ENCODE data around the gene GRIA2. TPM values are rescaled to one million over a fixed set of nuclear protein-coding genes. Genes with fewer than 3 reads are reported as not detected.

The GRIA2 gene
- total RNA-seq, 2 experiments from 2014 or later = not detected

- no peaks in the 10 kb centered on the region for H4K20me1 ChIP-seq (ENCODE audit: insufficient read depth, low read length)
- H3K27ac ChIP-seq (ENCODE audit: low read depth, low read length, poor library complexity, severe bottlenecking) = no peak overlapping the region
- no peaks in the 10 kb centered on the region for H3K36me3 ChIP-seq (ENCODE audit: insufficient read depth, low read length)
- H3K4me2 ChIP-seq (ENCODE audit: low read length) = no peak overlapping the region
- no peaks in the 10 kb centered on the region for H3K9me3 ChIP-seq (ENCODE audit: low read length)
- ChIA-PET CTCF (ENCODE audit: unreplicated experiment) (no interaction called here), POLR2A (no interaction called here)
- TF ChIP-seq CTCF (conservative IDR thresholded peaks at IDR 0.05; ENCODE audit: low read length) = no peak
- no peak for TF ChIP-seq EZH2phosphoT487 (IDR thresholded peaks at IDR 0.05; ENCODE audit: borderline replicate concordance, low read depth, low read length)
- no peak for DNase-seq (ENCODE audit: low spot score)
- intact Hi-C loops (cut with micrococcal nuclease; ENCODE audit: unreplicated experiment) = no loop called here
- BruUV-seq (replicated peaks) = no TSS peak
- no peaks in the 10 kb centered on the region for H3K4me1 ChIP-seq (ENCODE audit: insufficient read depth, low read length, poor library complexity, severe bottlenecking)
- no peak overlapping the region for H2AFZ ChIP-seq (ENCODE audit: low read length)
- H3K4me3 ChIP-seq (ENCODE audit: low read depth, low read length, poor library complexity, severe bottlenecking) = no peak overlapping the region
- no peaks in the 10 kb centered on the region for H3K9me2 ChIP-seq (ENCODE audit: insufficient read depth, low read length)
- H3K79me2 ChIP-seq (ENCODE audit: insufficient read depth, low read depth, low read length) = no peaks in the 10 kb centered on the region
Observed at GRCh38 chr4:157271166-157271869, 50.8 kb downstream of the GRIA2 start.

DNA sequence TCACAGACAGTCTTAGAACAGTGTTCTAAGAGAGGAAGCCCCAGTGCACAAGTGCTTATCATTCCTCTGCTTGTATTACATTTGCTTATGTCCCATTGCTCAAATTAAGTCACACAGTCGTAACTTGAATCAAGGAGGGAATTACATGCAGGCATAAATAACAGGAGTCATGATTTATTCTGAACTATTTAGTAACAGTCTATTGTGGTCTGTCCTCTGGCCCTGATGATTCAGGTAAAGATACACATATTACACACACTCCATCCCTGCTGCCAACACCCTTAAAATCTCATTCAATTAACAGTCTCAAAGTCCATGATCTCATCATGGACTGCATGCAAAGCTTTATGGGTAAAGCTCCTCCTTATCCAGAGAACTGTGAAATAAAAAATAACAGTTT is 60.1 kb downstream of the GRIA2 start:
- Histone ChIP-seq H3K4me1 (ENCODE audit: insufficient read depth, low read length, poor library complexity, severe bottlenecking) (no peaks in the 10 kb centered on the region), H4K20me1 (ENCODE audit: insufficient read depth, low read length) (no peaks in the 10 kb centered on the region), H3K36me3 (ENCODE audit: insufficient read depth, low read length) (no peaks in the 10 kb centered on the region), H3K4me2 (ENCODE audit: low read length) (no peak overlapping the region), H3K79me2 (ENCODE audit: insufficient read depth, low read depth, low read length) (no peaks in the 10 kb centered on the region), H2AFZ (ENCODE audit: low read length) (no peak overlapping the region), H3K4me3 (ENCODE audit: low read depth, low read length, poor library complexity, severe bottlenecking) (no peak overlapping the region), H3K9me2 (ENCODE audit: insufficient read depth, low read length) (no peaks in the 10 kb centered on the region), H3K9me3 (ENCODE audit: low read length) (no peaks in the 10 kb centered on the region), H3K27ac (ENCODE audit: low read depth, low read length, poor library complexity, severe bottlenecking) (no peak overlapping the region)
- POLR2A ChIA-PET = no interaction called here
- no TSS peak for BruUV-seq (replicated peaks)
- no peak for TF ChIP-seq EZH2phosphoT487 (IDR thresholded peaks at IDR 0.05; ENCODE audit: borderline replicate concordance, low read depth, low read length)
- no peak for TF ChIP-seq CTCF (conservative IDR thresholded peaks at IDR 0.05; ENCODE audit: low read length)
- no peak for DNase-seq (ENCODE audit: low spot score)
- intact Hi-C loops (cut with micrococcal nuclease; ENCODE audit: unreplicated experiment) = no loop called here
- CTCF ChIA-PET (ENCODE audit: unreplicated experiment) = no interaction called here

DNA sequence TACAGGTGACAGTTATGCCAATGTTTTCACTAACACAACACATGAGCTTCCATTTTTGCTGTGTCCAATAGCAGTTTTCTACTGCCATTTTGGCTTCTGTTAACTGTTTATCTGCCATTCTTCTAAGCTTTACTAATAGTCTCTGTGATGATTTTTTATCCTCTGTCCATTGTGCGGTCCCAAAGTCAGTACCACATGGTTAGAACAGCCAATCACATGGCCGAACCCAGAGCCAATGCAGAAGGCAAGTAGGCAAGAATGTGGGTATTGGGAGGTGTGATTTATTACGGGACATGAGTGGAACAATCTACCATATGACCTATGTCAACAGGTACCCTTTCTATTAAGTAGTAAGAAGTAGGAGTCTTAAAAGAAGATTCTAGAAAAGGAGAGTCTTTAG is 61.5 kb downstream of the GRIA2 start:
- BruUV-seq (replicated peaks) = no TSS peak

More for the DNA sequence above, 61.5 kb downstream of the GRIA2 start:
- Histone ChIP-seq H2AFZ (ENCODE audit: low read length) (no peak overlapping the region), H3K9me2 (ENCODE audit: insufficient read depth, low read length) (no peaks in the 10 kb centered on the region), H3K4me3 (ENCODE audit: low read depth, low read length, poor library complexity, severe bottlenecking) (no peak overlapping the region), H3K36me3 (ENCODE audit: insufficient read depth, low read length) (no peaks in the 10 kb centered on the region), H3K79me2 (ENCODE audit: insufficient read depth, low read depth, low read length) (no peaks in the 10 kb centered on the region), H3K4me2 (ENCODE audit: low read length) (no peak overlapping the region), H3K4me1 (ENCODE audit: insufficient read depth, low read length, poor library complexity, severe bottlenecking) (no peaks in the 10 kb centered on the region), H4K20me1 (ENCODE audit: insufficient read depth, low read length) (no peaks in the 10 kb centered on the region), H3K27ac (ENCODE audit: low read depth, low read length, poor library complexity, severe bottlenecking) (no peak overlapping the region), H3K9me3 (ENCODE audit: low read length) (no peaks in the 10 kb centered on the region)
- TF ChIP-seq EZH2phosphoT487 (IDR thresholded peaks at IDR 0.05; ENCODE audit: borderline replicate concordance, low read depth, low read length) (no peak), CTCF (conservative IDR thresholded peaks at IDR 0.05; ENCODE audit: low read length) (no peak)
- POLR2A ChIA-PET = interaction anchor here (0.6 kb wide), 1 partner anchor 512 kb away, joined by 3 read pairs; no protein-coding TSS in a partner anchor
- intact Hi-C loops (cut with micrococcal nuclease; ENCODE audit: unreplicated experiment) = no loop called here
- no peak for DNase-seq (ENCODE audit: low spot score)
- CTCF ChIA-PET (ENCODE audit: unreplicated experiment) = no interaction called here
